Stimulated activated CD8-positive, alpha-beta memory T cell treated with anti-CD3 and anti-CD28 coated beads, Interleukin-12 subunit alpha, Interleukin-12 subunit beta, amount 100 ng/mL, for 4 hours (primary cell): ENCODE data around the gene SLX4IP.
"Not testable (repeated sequence)": the region's sequence is repeated elsewhere in the genome, so short reads cannot be mapped to it uniquely, and the experiment has no call there.

ENCODE experiments used
- DNase-seq: peaks from one replicate; pipeline ENCODE4 v3.0.0-alpha.2; 2020; ENCODE audit warnings: low read depth

The SLX4IP gene

DNA sequence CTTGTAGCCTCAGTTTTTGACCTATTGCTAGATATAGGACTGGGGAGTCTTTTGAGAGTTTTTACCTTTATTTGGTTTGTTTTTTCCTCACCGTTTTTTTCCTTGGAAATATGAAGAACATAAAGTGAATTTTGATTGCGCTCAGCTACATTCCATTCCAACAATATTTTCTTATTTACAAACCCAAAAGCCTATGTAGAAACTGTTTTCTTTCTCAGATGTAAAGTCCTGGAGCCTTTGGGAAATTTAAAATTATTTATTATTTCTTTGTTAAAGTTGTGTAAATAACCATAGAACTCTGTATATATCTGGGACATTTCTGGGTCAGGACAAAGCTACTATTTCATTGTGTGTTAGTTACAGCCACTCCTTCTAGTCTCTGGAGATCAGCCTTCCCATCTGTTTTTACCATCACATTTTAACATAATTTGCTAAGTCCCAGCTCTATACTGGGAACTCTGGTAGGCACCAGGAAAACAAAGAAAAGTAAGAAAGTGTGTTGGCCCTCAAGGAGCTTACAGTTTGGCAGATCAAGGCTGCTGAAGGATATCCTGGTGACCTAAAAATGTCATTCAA, 169.8 kb downstream of the SLX4IP start:
- no peak for DNase-seq

- no peak for DNase-seq
These were observed 170.6 kb downstream of the SLX4IP start for GRCh38 chr20:10605547-10606195.

DNA sequence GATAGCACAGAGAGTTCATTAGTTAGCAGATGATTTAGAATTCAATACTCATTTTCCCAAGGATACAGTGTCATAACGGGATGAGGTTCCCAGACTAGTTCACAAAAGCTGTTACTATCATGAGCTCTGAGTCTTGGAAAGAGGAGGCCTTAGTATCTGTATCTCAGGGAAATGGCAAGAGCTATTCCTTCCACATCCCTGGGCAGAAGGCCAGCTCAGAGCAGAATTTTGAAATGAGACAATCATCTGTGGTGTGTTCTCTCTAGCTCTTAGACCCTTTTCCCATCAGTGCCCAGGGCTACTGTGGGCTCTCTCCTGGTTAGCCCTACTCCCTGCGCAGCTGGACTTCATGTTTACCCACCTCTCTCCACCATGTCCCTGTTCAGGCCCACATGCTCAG, 174.2 kb downstream of the SLX4IP start:
- no peak for DNase-seq

DNA sequence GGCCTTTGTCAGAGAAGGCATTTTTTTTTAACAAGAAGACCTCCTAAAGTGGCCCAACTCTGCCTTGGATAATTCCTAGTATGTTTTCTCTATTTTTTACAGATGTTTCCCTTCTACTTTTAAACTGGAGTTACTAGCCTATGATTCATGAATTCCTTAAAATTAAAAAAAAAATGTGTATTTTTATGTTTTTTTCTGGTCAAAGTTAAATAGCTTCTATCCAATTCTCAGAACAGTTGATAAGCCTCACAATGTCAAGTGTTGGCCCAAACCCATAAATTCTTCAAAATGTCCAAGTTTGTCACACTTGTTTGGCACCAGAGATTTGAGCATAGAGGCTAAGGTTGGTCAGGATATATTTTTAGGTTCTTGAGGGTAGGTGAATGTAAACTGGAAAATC, 174.7 kb downstream of the SLX4IP start:
- no peak for DNase-seq

- DNase-seq, result no peak
These were observed 175.1 kb downstream of the SLX4IP start for GRCh38 chr20:10610251-10610650.

GRCh38 chr20:10611357-10611756, 176.3 kb downstream of the SLX4IP start:
- no peak for DNase-seq

DNA sequence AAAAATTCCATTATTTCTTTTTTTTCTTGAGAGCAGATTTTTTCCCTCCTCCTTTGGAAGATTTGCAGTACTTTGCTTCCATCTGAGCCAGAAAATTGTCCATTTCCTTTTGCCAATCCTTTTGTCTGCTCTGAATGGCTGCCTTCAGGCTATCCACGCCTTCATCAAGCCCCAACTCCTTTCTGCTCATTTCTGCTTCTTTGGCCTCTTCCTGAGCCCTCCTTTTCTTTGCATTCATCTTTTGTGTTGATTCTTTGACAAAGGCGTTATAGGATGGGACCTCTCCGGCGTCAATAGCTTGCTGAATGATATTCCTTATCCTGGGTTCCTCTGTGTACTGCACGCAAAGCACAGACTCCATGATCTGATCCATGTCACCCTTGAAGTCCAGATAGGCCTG, 178.3 kb downstream of the SLX4IP start:
- not testable (repeated sequence) for DNase-seq

DNA sequence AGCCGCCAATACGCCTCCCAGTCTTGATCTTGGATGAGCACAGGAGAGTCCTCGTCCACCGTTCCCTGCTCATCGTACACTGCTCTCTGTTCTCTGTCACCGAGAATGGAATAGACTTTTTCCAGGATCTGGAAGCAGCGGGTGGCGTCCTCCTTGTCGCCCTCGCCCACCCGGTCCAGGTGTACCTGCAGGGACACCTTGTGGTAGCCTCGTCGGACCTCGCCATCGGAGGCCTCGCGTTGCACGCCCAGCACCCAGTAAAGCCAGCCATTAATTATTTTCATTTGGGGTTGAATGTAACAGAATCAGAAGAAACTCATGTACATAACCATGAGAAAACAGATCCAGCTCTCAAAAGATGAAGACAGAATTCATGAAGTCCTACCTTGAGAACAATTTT, 178.8 kb downstream of the SLX4IP start:
- DNase-seq, result no peak

GRCh38 chr20:10616212-10616611, 181.1 kb downstream of the SLX4IP start:
- no peak for DNase-seq

DNA sequence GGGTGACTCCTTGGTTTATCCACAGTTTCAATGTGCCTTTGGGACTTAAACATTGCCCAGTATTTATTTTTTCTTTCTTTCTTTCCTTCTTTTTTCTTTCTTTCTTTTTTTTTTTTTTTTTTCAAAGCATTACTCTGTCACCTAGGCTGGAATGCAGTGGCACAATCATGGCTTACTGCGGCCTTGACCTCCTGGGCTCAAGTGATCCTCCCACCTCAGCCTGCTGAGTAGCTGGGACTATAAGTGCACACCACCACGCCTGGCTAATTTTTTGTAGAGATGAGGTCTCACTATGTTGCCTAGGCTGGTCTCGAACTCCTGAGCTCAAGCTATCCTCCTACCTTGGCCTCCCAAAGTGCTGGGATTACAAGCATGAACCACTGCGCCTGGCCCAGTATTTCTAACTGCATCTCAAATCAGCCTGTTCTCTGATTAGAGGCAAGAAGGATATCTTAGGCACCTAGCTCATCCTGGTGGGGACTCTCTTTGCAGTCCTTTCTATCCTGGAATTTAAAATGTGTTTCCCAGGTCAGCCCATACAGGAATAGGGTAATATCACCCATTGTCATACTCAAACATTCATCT, 182.5 kb downstream of the SLX4IP start:
- not testable (repeated sequence) for DNase-seq

DNA sequence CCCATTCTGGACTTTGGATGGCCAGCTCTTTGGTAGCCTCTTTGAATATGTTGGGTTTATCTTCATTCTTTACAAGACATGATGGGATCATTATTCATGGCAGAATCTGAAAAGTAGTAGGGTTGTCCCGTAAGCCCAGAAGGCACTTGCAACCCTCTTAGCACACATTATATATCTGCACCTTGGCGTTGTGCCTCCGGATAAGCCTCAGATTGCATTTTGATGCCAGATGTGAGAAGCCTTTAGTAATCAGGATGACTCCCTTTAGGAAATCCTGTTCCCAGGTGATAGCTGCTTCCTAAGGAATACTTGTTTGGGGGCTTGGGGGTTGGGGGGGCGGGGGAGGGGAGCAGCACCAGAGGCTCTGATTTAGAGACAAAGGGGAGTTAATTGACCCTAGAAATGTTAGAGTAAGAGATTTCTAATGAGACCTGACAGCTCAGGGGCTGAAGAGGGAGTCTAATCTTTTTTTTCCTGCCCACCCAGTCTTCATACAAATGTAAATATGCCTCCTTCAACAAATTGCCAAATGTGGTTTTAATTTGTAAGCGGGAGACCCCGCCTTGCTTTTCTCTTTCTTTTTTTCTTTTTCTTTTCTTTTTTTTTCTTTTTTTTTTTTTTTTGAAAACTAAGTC, 183.6 kb downstream of the SLX4IP start:
- no peak for DNase-seq

GRCh38 chr20:10619427-10619826, 184.3 kb downstream of the SLX4IP start:
- DNase-seq, result no peak

DNA sequence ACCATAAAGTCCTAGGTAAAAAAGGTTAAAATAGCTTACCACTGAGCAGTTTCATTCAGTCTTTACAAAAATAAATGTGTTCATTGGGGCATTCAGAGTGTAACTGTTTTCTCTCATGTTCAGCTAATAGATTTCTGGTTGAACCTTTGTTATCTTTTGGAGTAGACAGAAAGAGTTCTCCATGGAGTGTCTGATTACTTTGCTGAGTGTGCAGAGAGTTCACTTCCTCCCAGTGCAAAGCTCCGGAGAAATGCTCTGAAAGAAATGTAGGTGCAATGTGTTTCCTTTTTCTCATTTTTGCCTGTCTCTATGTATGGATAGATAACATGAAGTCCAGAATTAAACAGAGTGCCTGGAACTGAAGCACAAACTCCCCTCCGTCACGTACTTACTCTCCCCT, 186.0 kb downstream of the SLX4IP start:
- no peak for DNase-seq

- no peak for DNase-seq
These were observed 187.7 kb downstream of the SLX4IP start for GRCh38 chr20:10622657-10623418.

DNA sequence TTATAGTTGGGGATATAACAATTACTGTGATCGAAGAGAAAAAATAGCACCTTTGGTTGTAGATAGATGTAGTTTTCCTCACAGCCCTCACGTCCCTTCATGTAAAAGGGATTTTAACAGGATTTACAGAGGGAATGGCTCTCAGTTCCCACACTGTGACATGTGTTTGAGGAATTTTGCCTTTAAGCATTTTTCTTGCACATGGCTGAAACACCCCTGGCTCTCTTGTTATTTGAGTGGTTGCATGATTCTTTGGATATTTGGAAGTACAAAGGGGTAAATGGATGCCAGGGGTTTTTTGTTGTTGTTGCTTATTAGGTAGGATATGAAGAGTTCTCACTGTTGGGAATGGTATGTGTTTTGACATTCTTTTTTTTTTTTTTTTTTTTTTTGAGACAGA, 190.5 kb downstream of the SLX4IP start:
- DNase-seq, result no peak

DNA sequence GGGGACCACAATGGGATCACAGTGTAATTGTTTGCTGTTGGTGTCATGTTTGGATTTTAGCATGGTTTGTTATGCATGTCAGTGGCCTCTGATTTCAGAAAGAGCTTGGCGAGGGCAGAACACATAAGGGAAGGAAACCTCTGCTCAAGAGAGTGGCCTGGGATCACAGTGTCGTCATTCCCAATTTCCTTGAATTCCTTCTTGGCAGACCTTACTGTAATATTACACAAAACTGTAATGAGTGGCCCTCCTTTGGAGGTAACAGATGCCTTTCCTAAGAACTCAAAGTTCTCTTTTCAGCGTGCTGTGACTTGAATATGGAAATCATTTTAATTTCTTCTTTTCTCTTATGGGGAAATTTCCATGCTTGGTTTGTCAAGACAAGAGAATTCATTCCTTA, 191.8 kb downstream of the SLX4IP start:
- no peak for DNase-seq

GRCh38 chr20:10629946-10630650, 195.0 kb downstream of the SLX4IP start:
- DNase-seq, result no peak

- no peak for DNase-seq
These were observed 196.0 kb downstream of the SLX4IP start for GRCh38 chr20:10631126-10631525.

GRCh38 chr20:10632721-10633509, 197.8 kb downstream of the SLX4IP start:
- DNase-seq, result no peak

DNA sequence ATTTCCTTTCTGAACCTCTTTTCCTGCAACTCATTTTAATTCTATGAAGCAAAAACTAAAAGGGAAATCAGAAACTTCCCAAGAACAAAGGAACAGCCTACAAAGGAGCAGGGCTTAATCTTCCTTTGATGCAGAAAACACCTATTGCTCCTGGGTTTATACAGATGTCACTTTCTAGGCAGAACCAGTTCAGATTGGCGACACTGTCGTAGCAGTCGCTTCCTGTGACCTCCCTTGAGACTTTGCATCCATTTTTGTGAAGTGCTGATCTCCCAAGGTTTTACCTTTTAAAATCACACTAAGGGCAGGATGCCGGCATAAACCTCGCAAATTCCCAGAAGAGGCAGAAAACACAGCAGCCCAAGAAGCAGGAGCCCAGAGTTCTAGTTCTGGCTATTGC, 198.6 kb downstream of the SLX4IP start:
- DNase-seq, result no peak

GRCh38 chr20:10634211-10634610, 199.1 kb downstream of the SLX4IP start:
- DNase-seq, result no peak
